Natural killer cell (primary cell): ENCODE data around the gene DIPK2A. TPM values are rescaled to one million over a fixed set of nuclear protein-coding genes. Genes with fewer than 3 reads are reported as not detected.

ENCODE experiments used
- ATAC-seq, 3 donors: fragments of 150-1000 bp in 2 of 3; fragments of 200-7000 bp in 1 of 3; cut with Tn5 transposase; 1 replicate in 1 of 3; 2 replicates in 2 of 3; pipeline ENCODE4 v1.10.0; 2021; ENCODE audit warnings: mild to moderate bottlenecking in 2 of 3, moderate library complexity in 2 of 3
- DNase-seq, 2 donors: peaks; one replicate each; pipeline versions ENCODE4 v3.0.0 to v3.0.0-alpha.2; 2013 to 2021; ENCODE audit warnings: mixed read lengths in 1 of 2
- H3K27ac ChIP-seq: one replicate; pipeline ENCODE4 v1.5.1; 2013; ENCODE audit warnings: mild to moderate bottlenecking, low read length
- H3K27me3 ChIP-seq: one replicate; pipeline ENCODE4 v1.6.1; 2013; ENCODE audit warnings: low read length; ENCODE audit not compliant: control insufficient read depth, insufficient read depth
- H3K36me3 ChIP-seq: one replicate; pipeline ENCODE4 v1.6.1; 2013; ENCODE audit warnings: low read length; ENCODE audit not compliant: control insufficient read depth, insufficient read depth
- H3K4me1 ChIP-seq: one replicate; pipeline ENCODE4 v1.6.1; 2013; ENCODE audit warnings: low read length; ENCODE audit not compliant: control insufficient read depth, insufficient read depth
- H3K4me3 ChIP-seq: one replicate; pipeline ENCODE4 v1.5.1; 2013; ENCODE audit warnings: low read length
- H3K9me3 ChIP-seq: one replicate; pipeline ENCODE4 v1.6.1; 2013; ENCODE audit warnings: low read length; ENCODE audit not compliant: control insufficient read depth, insufficient read depth
- H3K27ac Mint-ChIP-seq, 2 donors: one replicate each; pipeline ENCODE4 v1.8.0; 2022; ENCODE audit warnings: mild to moderate bottlenecking in 2 of 2, mixed read lengths in 2 of 2, moderate library complexity in 1 of 2
- H3K27me3 Mint-ChIP-seq, 2 donors: one replicate each; pipeline ENCODE4 v1.8.0; 2022; ENCODE audit warnings: low read depth in 2 of 2, mixed read lengths in 2 of 2
- H3K36me3 Mint-ChIP-seq: one replicate; pipeline ENCODE4 v1.8.0; 2022; ENCODE audit warnings: mixed read lengths
- H3K4me1 Mint-ChIP-seq, 2 donors: one replicate each; pipeline ENCODE4 v1.8.0; 2022; ENCODE audit warnings: mixed read lengths in 2 of 2
- H3K4me3 Mint-ChIP-seq: one replicate; pipeline ENCODE4 v1.8.0; 2022; ENCODE audit warnings: mild to moderate bottlenecking, moderate library complexity, mixed read lengths
- H3K9me3 Mint-ChIP-seq, 2 donors: one replicate each; pipeline ENCODE4 v1.8.0; 2022; ENCODE audit warnings: mixed read lengths in 2 of 2
- WGBS: methylation state at CpG from one replicate; pipeline ENCODE4 v1.1.7; 2013; ENCODE audit warnings: missing lambda C conversion rate; ENCODE audit not compliant: insufficient coverage; 5-methylcytosine and 5-hydroxymethylcytosine counted together
- intact Hi-C: fragments of 100-400 bp; cut with micrococcal nuclease; formaldehyde crosslinking; loops from one replicate; pipeline ENCODE4 v1.14.2; 2022
- total RNA-seq, 4 donors: library from RNA; stranded (reverse); fragments of 120-200 nt in 1 of 4; gene quantifications; one replicate each; pipeline versions ENCODE4 v1.2.3 to v1.2.4, GENCODE V29; 2013 to 2022
- TF ChIP-seq, protein P1 (sequence below): fragments of 200-600 bp; IDR thresholded peaks from one replicate; pipeline ENCODE4 v1.8.0; 2022; ENCODE audit warnings: antibody characterized with exemption

DIPK2A gene
- total RNA-seq, 3 donors from 2014 or later (not counting 1 experiment from before 2014, with no cell fraction given): 18.7 to 39.6 (median 28.2) TPM

DNA sequence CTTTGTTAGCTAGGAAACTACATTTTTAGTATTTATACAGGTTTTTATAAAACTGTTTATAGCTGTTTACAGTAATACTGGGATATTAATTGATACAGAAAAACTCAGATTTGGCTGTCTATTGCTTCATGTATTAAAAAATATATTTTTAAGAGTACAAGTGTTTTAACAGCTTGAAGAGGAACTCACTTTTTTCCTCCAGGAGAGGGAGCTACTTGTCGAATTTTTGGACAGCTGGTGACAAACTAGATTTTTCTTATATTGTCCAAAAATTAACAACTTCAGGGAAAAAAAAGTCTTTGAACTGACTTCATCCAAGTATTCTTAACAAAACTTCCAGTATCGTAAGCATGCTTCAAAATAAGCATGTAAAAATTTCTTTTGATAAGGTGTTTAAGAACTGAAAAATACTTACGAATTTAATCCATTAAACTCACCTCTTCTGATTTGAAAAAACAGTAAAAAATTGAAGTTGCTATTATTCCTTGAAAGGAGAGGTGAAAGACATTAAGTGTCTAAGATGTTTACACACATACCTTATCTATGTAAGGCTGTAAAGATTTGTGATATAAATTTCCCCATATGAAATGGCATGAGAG is 4.0 kb downstream of the DIPK2A start:
- no peak for ATAC-seq
- intact Hi-C loops: no loop called here
- TF ChIP-seq, protein P1, sequence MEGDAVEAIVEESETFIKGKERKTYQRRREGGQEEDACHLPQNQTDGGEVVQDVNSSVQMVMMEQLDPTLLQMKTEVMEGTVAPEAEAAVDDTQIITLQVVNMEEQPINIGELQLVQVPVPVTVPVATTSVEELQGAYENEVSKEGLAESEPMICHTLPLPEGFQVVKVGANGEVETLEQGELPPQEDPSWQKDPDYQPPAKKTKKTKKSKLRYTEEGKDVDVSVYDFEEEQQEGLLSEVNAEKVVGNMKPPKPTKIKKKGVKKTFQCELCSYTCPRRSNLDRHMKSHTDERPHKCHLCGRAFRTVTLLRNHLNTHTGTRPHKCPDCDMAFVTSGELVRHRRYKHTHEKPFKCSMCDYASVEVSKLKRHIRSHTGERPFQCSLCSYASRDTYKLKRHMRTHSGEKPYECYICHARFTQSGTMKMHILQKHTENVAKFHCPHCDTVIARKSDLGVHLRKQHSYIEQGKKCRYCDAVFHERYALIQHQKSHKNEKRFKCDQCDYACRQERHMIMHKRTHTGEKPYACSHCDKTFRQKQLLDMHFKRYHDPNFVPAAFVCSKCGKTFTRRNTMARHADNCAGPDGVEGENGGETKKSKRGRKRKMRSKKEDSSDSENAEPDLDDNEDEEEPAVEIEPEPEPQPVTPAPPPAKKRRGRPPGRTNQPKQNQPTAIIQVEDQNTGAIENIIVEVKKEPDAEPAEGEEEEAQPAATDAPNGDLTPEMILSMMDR: peak; percentile 59
- WGBS: 0% methylated on average over 1 of the region's 3 CpGs
- no peaks in the 10 kb centered on the region for H3K27me3 ChIP-seq
- Mint-ChIP-seq H3K4me3 (no peak overlapping the region), H3K27ac (no peak overlapping the region), H3K4me1 (peaks cover 49 to 64% of the 10 kb centered on the region in 2 donors), H3K9me3 (no peaks in the 10 kb centered on the region), H3K27me3 (no peaks in the 10 kb centered on the region), H3K36me3 (no peaks in the 10 kb centered on the region)
- peaks cover 8% of the 10 kb centered on the region for H3K4me1 ChIP-seq
- peak in 1 of 2 donors; percentile 54 for DNase-seq
- no peaks in the 10 kb centered on the region for H3K9me3 ChIP-seq
- no peaks in the 10 kb centered on the region for H3K36me3 ChIP-seq
- no peak overlapping the region for H3K27ac ChIP-seq
- no peak overlapping the region for H3K4me3 ChIP-seq

GRCh38 chr3:143977341-143978262 is 6.0 kb downstream of the DIPK2A start:
- TF ChIP-seq, protein P1: no peak
- Mint-ChIP-seq H3K36me3 (no peaks in the 10 kb centered on the region), H3K4me3 (peak overlapping the region; percentile 26), H3K27me3 (no peaks in the 10 kb centered on the region), H3K9me3 (no peaks in the 10 kb centered on the region), H3K4me1 (peaks cover 63 to 69% of the 10 kb centered on the region in 2 donors), H3K27ac (peak overlapping the region; percentile 26 to 72)
- Histone ChIP-seq H3K4me3 (no peak overlapping the region), H3K27ac (no peak overlapping the region), H3K27me3 (no peaks in the 10 kb centered on the region), H3K9me3 (no peaks in the 10 kb centered on the region), H3K36me3 (no peaks in the 10 kb centered on the region), H3K4me1 (peaks cover 6% of the 10 kb centered on the region)
- ATAC-seq (no peak), DNase-seq (no peak)
- intact Hi-C loops: no loop called here
- WGBS: 67% methylated on average over 1 of the region's 4 CpGs

DNA sequence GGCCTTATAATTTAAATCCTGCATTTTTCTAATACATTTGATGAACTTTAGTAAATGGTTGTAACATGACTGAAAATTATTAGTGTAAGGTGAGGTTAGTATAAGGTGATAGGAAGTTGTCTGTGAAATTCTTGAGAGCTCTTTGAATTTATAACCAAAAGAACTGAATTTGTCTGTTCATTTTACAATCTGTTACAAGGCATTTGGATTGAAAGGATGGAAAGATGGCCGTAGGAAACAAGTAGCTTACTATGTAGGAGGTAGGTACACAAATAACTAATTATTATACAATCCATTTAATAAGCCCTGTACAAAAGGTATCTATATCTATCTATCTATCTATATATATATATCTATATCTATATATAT is 6.6 kb downstream of the DIPK2A start:
- TF ChIP-seq, protein P1: no peak
- no CpG with 5 or more reads among the region's 1 CpG for WGBS
- H3K27me3 Mint-ChIP-seq: no peaks in the 10 kb centered on the region
- no peak overlapping the region for H3K4me3 Mint-ChIP-seq
- H3K27ac Mint-ChIP-seq: peak overlapping the region in 1 of 2 donors; percentile 72
- intact Hi-C loops: no loop called here
- Histone ChIP-seq H3K4me1 (peaks cover 6% of the 10 kb centered on the region), H3K9me3 (no peaks in the 10 kb centered on the region), H3K27me3 (no peaks in the 10 kb centered on the region), H3K36me3 (no peaks in the 10 kb centered on the region), H3K27ac (no peak overlapping the region), H3K4me3 (no peak overlapping the region)
- ATAC-seq (no peak), DNase-seq (no peak)
- H3K4me1 Mint-ChIP-seq: peaks cover 65 to 72% of the 10 kb centered on the region in 2 donors
- no peaks in the 10 kb centered on the region for H3K36me3 Mint-ChIP-seq
- peaks cover 0 to under 1% of the 10 kb centered on the region in 2 donors for H3K9me3 Mint-ChIP-seq
